ENCODE results near the gene NOP16.

Gene NOP16

GRCh38 chr5:176339304-176339703 lies 49.1 kb downstream of the NOP16 start:
- DNase-seq = no peak
- intact Hi-C loops (cut with DNase I) = no loop called here

- no peak for DNase-seq
- intact Hi-C loops (cut with DNase I) = no loop called here
Measured at GRCh38 chr5:176337913-176338312, 50.5 kb downstream of the NOP16 start.

GRCh38 chr5:176334031-176334770 lies 54.2 kb downstream of the NOP16 start:
- intact Hi-C loops (cut with DNase I) = no loop called here
- no peak for DNase-seq

All from head of caudate nucleus (tissue), 42 donors.